COLO668 (cell line): ENCODE results near the gene LCOR.

Source experiments
- DNase-seq: peaks from one replicate; lab custom pipeline; 2025; ENCODE audit not compliant: unreplicated experiment; lab: John Stamatoyannopoulos, UW

LCOR gene

DNA sequence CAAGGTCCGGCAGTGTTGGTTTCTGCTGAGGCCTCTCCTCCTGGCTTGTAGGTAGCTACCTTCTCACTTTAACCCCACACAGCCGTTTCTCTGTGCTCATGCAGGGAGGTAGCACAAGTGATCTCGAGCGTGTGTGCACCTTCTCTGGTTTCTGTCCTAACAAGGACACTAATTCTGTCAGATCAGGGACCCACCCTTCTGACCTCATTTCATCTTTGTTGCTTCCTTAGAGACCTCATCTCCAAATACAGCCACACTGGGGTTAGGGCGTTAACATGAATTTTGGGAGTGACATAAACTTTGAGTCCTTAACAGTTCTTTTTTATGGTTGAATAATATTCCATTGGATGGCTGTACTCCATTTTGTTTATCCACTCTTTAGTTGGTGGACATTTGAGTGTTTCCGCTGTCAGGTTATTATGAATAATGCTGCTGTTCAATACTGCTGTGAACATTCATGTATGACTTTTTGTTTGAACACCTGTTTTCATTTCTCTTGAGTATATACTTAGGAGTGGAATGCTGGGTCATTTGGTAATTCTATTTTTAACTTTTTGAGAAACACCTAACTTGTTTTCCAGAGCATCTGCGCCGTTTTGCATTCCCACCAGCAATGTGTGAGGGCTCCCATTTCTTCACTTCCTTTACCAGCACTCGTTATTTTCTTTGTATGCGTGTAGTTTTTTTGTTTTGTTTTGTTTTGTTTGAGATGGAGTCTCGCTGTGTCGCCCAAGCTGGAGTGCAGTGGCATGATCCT, 57.5 kb downstream of the LCOR start:
- DNase-seq: peak; percentile 12

DNA sequence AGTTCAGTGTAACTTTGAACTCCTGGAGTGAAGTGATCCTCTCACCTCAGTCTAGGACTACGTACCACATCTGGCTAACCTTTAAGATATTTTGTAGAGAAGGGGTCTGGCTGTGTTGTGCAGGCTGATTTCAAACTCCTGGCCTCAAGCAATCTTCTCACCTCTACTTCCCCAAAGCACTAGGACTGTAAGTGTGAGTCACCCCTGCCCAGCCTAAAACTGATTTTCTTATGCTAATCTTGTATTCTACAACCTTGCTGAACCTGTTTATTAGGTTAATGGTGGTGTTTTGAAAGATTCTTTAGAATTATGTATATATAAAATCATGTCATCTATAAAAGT, 58.0 kb downstream of the LCOR start:
- peak; percentile 10 for DNase-seq

DNA sequence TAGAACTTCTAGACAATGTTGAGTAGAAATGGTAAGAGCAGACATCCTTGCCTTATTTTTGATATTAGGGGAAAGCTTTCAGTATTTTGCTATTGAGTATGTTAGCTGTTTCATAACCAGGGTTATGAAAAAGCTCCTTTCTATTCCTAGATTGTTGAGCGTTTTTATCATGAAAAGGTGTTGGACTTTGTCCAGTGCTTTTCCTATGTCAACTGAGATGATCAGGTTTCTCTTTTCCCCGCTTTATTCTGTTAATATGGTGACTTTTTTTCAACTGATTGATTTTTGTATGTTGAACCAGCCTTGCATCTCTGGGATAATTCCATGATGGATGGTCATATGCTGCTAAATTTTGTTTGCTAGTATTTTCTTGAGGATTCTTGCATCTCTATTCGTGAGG, 58.5 kb downstream of the LCOR start:
- no peak for DNase-seq

GRCh38 chr10:96891840-96892239, 59.7 kb downstream of the LCOR start:
- no peak for DNase-seq

- no peak for DNase-seq
Observed at GRCh38 chr10:96895662-96896424, 63.7 kb downstream of the LCOR start.

DNA sequence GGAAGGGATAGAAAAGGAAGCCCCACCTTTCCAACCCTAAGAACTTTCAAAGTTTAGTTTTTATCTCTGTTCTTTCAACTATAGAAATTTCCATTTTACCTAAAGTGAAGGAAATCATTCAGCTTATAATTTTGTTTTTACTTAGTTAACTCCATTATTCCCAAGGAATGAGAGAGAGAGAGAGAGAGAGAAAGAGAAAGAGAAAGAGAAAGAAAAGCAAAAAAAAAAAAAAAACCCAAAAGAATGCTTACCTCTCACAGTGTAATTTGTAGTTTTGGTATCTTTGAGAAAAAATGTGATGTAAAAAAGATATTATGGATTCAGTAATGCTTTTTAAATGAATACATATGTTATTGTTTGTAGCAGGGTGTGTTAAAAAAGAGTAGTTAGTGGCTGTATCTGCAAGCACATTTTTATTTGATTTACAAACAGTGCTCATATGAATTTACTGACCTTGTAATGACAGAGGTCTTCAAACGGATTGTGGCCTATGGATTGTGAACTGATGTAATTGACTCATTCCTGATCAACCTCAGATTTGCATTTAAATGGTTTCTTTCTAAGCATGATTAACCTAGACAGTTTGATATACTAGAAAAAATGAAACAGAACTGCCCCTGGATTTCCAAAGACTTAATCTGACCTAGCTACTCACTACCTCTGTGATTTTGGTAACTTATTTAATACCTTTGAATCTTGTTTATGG, 64.9 kb downstream of the LCOR start:
- DNase-seq: no peak

- DNase-seq: no peak
Observed at GRCh38 chr10:96902117-96902516, 70.0 kb downstream of the LCOR start.

- no peak for DNase-seq
Observed at GRCh38 chr10:96902731-96903358, 70.7 kb downstream of the LCOR start.

- no peak for DNase-seq
Observed at GRCh38 chr10:96904648-96905047, 72.5 kb downstream of the LCOR start.

- no peak for DNase-seq
Observed at GRCh38 chr10:96906864-96907263, 74.8 kb downstream of the LCOR start.

DNA sequence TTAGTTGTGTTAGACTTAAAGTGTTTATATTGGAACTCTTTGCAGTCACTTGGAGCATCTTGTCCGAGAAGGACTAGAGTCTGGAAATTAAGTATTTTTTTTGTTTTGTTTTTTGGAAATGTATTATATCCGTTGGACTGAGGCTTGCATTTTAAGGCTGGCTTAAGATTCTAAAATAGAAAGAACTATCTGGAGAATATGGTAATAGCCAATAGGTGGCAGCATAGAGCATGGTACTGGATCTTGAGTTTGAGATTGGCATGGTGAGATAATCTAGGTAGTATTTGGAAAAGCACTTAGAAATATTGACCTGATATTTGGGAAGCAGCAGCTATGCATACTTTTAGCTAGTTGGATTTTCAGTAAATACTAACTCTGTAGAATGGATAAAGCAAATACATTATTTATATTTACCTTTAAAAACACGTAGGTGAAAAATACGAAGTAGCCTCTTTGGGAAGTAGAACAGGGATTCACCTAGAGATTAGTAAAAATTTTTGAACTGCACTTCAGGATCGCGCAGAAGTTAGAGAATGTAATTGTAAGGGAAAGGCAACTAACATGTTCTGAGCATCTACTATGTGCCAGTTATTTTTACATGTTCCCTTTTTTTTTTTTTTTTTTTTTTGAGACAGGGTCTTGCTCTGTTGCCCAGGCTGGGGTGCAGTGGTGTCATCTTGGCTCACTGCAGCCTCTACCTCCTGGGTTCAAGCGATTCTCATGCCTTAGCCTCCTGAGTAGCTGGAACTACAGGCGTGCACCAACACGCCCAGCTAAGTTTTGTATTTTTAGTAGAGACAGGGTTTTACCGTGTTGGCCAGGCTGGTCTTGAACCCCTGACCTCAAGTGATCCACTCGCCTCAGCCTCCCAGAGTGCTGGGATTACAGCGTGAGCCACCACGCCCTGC, 78.6 kb downstream of the LCOR start:
- DNase-seq: no peak

- no peak for DNase-seq
Observed at GRCh38 chr10:96912405-96912804, 80.3 kb downstream of the LCOR start.

GRCh38 chr10:96913906-96914305, 81.8 kb downstream of the LCOR start:
- DNase-seq: no peak

- DNase-seq: no peak
Observed at GRCh38 chr10:96917628-96918027, 85.5 kb downstream of the LCOR start.

DNA sequence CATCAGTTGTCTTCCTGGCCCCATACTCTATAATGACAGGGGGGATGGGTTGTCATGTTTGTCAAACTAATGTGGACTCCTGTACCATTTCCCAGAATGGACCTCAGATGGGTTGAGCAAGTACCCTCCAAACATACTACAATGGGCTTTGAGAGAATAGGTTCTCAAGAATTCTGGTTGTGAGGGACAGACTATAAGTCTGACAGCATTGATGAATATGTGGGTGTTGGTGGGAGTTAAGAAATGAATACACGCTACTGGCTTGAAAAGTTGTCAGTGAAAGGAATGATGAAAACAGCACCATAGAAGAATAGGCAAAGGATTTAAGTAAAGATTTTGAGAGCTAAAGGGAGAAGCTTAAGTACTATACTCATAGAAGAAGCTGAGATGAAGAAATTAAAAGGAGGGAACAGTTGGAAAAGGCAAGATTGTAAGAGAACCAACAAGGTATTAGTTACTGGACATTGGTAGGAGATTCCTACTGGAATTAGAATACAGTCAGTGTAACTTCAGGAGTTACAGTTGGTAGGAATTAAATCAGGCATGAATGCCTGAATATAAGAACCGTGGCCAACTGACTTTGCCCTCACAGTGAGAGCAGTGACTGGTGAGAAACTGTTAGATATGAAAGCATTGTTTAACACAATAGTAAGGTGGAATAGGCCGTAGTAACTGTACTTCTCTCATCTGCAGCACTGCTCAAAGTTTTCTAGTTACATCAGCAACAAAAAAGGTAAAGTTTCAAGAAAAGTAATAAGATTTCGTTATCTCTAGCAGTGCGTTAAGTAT, 86.3 kb downstream of the LCOR start:
- no peak for DNase-seq

DNA sequence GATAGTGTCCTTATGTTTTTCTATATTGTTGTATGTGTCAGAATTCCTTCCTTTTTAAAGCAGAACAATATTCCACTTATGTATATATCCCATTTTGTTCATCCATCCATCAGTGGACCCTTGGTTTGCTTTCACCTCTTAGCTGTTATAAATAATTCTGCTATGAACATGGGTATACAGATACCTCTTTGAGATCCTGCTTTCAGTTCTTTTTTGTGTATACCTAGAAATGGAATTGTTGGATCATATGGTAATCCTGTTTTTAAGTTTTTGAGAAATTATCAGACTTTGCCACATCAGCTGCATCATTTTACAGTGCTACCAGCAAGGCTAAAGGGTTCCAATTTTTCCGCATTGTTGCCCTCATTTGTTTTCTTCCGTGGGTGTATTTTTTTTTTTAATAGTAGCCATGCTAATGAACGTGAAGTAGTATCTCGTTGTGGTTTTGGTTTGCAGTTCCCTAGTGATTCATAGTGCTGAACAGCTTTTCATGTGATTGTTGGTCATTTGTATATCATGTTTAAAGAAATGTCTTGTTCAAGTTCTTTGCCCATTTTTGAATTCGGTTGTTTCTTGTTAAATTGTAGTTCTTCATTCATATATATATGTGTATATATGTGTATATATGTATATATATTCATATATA, 87.8 kb downstream of the LCOR start:
- DNase-seq: no peak

DNA sequence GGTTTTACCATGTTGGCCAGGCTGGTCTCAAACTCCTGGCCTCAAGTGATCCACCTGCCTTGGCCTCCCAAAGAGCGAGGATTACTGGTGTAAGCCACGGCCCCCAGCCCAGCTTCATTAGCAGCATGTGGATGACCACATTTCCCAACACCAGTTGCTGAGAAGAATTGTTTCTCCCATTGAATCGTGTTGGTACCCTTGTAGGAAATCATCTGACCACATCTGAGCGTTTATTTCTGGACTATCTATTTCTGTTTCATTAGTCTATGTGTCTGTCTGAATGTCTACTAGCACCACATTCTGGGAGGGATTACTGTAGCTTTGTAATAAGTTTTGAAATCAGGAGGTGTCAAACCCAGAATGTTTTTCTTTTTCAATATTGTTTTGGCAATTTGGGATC, 89.6 kb downstream of the LCOR start:
- DNase-seq: no peak

GRCh38 chr10:96922978-96923948, 91.2 kb downstream of the LCOR start:
- DNase-seq: no peak
